Stimulated activated CD4-positive, alpha-beta T cell treated with anti-CD3 and anti-CD28 coated beads, Interleukin-1b, Interleukin-23, amount 100 ng/mL, for 24 hours (primary cell): Measurements from ENCODE around the gene SLC23A3.
A peak's percentile ranks its signal among the peaks of the same experiment; 100 is the strongest.

ENCODE experiments used
- DNase-seq, 4 experiments: peaks; one replicate each; pipeline ENCODE4 v3.0.0-alpha.2; 2020; ENCODE audit warnings: low read depth in 4 of 4, low spot score in 1 of 4

Gene SLC23A3

DNA sequence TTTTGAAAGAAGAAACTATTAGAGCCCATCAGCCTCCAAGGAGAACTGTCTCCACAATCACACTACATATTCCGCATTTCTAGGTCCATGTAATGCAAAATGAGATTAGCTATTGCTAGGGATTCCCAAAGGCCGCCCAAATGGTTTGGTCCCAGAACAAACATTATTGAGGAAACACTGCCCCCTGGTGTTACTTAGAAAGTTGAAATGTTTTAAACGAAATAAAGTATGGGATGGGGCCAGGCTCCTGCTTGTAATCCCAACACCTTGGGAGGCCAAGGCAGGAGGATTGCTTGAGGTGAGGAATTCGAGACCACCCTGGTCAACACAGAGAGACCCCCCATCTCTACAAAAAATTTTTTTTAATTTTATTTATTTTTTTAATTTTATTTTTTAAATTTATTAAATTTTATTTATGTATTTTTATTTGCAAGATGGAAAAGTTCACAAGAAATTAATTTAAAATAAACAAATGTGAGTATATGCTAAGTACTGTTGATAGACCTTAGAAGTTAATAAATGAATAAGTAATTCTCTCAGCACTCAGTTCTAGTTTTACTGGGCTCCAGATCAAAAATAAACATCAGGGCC is 14.7 kb downstream of the SLC23A3 start:
- no peak for DNase-seq

DNA sequence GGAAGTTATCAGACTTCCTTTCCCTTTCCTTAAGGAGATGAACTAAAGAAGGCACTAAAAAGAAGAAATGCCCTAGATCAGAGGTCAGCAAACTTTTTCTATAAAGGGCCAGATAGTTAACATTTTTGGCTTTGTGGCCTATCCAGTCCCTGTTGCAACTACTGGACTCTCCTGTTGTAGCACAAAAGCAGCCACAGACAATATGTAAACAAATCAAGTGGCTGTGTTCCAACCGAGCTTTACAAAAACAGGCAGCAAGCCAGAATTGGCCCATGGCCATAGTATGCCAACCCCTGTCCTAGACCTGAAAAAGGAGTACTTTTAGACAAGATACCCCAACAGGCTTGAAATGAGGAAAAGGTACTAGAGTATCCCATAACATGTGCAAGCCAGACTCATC is 20.2 kb downstream of the SLC23A3 start:
- no peak for DNase-seq

DNA sequence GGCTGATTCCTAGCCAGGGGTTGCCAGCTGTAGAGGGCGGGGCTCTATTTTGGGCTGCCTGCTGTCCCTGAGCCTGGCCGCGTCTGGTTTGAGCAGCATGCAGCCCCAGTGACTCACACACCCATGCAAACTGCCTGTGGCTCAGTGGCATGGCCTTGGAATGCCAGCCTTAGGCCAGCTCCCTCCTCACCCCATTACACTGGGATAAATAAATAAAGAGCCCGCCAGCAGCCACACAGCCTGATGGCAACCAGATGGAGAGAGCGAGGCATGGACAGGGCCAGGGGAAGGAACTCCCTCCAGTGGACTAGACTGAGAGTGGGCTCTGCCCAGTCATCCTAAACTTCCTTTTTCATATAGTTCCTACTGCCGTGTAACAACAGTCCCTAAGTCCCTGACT is 27.5 kb downstream of the SLC23A3 start:
- DNase-seq: no peak

DNA sequence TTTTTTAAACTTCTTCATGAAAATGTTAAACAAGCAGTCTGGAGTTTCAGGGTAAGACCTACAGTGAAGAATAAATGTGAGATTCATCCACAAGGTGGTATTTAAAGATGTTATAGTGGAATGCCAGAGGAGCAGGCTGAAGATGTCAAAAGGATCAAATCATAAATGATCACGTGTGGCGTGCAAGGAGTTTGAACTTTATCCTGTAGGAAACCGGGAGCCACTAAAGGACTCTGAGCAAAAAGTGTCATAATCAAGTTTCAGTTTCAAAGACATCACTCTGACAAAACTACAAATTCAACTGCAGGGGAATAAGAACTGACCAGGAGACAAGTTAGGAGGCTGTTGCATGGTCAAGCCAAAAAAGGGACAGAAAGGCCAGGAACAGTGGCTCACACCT is 29.1 kb downstream of the SLC23A3 start:
- DNase-seq: no peak

DNA sequence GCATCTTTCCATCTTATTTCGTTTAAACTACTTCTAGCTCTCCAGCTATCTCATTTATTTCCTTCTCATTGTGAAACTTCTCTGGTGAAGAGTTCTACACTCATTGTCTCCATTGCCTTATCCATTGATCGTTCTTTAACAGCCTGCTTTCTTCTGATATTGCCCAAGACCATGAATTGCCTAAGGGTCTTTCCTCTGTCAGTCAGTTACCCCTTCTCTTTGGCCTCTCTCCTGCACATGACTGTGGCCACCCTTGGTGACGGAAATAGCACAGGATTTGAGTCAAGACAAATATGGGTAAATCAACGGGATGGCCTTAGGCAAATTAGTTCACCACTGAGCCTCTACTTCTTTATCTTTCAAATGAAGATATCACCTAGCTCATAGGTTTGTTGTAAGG is 35.9 kb downstream of the SLC23A3 start:
- DNase-seq: no peak

DNA sequence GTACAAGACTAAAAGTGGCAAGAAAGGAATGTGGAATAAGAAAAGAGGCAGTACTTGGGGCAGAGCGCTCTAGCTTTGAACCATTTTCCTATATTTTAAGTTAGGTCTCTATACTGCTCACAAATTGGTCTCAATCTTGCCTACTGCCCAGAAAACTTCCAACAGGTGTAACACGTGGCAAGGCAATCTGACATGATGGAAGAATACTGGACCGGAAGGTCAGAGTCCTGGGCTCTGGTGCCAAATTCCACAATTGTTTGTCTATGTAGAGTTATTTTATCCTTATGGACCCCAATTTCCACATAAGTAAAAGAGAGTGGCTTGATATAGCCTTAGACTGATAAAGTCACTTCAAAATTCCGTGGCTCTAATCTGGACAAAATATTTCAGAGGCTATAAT is 38.1 kb downstream of the SLC23A3 start:
- no peak for DNase-seq

DNA sequence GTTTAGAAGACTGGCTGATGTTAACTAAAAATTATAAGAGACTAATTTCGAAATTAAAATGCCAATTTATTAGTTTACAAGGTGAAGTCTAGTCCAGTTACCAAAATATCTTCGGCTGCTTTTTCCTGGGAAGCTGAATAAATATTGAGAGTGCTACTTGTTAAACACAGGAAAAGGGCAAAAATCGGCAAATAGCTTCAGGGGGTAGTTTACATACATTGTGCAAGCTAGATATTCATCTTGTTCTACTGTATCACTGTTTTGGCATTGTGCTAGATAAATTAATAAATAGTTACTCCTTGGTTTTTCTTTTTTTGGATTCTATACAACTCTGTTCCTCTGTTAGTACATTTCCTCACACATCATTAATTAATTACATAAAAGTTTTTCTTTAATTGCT is 38.5 kb downstream of the SLC23A3 start:
- no peak for DNase-seq

DNA sequence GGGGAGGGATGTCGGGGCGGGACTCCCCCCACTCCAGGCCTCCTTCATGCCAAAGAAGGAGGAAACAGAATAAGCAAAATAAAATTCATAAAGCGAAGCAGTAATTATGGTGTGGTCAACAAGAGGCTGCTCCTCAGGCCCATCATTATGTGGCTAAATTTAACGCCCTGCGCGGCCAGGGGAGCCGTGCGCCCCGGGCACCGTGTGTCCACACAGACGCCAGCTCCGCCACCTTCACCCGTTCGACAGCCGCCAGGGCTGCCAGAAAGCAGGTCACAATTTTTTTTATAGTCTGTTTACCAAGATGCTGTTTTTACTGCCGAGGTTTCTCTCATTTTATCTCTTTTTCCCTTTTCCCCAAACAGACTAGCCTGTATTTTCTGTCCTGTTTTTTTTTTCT is 40.2 kb downstream of the SLC23A3 start:
- no peak for DNase-seq

DNA sequence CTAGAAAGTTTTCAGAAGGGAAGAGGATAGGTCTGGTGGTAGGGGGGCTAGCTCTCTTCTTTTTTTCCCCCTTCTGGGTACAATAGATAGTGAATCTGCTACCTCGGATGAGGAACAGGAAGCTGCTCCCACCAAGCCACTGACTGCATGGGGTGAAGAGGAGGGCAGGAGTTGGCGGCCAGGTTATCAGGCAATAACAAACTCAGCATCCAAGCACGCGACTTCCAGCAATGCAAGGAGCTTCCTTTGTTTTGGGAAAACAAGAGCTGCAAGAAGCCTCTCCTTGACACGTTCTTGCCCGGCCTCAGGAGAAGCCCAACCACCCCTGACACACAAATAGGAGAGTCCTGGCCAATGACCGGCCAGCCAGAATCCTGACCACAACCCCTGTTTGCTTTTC is 41.4 kb downstream of the SLC23A3 start:
- no peak for DNase-seq

DNA sequence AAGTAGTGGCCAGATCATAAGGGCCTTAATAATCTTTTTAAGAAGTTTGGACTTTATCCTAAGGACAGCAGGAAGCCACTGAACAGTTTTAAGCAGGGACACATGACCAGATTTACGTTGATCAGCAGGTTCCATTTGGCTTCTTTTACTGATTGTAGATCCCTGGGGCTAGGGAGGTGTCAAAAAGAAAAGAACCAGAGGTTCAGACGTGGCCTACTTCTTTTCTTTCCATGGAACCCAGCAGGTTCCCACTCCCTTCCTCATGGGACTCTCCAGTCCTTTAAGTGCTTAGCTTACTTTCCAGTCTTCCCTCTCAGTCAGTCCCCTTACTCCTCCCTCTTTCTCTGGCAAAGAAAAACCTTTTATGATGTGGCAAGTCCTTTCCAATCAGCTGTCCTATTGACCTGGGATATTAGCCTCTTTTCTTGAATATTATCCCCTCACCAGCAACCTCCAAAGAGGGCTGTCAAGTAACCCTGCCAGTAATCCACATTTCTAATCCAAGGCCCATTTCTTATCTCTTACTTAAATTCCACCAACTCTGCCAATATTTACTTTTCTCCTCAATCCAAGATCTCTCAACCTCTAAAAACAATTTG is 42.7 kb downstream of the SLC23A3 start:
- DNase-seq: no peak

DNA sequence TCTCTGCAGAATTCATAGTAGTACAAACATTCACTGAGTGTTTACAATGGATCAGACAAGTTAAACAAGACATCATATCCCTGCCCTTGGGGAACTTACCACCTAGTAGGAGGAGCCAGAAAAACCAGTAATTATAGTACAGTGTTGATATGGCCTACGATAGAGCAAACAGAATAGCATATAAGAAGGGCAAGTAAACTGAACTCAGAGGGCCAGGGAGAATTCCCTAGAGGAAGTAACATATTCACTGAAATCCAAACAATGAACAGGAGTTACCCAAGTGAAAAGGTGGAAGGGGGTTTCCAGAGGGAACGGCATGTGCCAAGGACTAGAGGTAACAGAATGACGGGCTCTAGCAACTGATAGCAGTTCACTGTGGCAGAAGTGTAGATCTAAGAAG is 43.3 kb downstream of the SLC23A3 start:
- no peak for DNase-seq

DNA sequence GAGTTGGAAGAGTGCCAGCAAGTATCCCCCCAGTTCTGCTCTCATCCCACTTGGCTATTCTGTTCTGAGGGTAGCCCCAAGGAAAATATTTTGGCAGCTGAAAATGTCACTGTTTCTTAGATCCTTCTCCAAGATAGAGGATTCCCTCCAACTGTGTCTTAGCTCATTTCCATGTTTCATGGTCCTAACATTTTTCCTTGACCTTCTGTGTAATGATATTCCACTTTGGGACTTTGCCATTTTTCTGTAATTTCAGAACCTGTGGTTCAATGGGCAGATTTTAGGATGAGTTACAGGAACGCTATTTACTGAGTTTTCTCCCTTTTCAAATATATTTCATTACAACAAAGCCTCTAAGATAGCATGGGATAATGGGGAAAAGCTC is 44.0 kb downstream of the SLC23A3 start:
- DNase-seq: no peak

DNA sequence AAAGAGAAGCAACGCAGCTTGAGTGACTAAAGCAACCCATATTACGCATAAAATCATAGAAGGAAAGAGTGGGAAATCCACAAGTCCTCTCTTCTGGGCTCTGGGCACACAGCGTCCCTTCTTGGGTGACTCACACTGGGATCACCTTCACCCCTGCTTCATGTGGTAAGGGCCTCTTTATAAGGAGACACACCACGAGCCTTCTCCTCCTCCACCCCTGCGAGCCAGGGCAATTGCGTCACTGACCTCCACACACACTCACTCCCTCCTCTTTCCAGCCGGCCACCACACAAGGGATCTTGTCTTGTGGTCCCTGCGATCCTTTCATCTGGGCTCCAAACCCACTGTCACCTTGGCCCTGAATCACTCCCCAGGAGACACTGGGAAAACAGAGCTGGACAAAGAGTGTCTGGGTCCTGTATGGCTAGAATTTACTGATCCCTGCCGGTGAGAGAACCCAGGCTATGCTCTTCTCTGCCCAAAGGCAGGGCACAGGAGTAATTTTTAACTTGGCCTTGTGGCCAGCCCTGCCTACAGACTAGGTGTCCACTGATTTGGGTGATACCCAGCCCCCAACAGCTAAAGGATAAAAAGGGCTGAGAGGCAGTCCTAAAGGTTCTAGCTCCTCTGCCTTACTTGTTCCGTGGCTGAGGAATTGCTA is 44.5 kb downstream of the SLC23A3 start:
- DNase-seq: no peak

DNA sequence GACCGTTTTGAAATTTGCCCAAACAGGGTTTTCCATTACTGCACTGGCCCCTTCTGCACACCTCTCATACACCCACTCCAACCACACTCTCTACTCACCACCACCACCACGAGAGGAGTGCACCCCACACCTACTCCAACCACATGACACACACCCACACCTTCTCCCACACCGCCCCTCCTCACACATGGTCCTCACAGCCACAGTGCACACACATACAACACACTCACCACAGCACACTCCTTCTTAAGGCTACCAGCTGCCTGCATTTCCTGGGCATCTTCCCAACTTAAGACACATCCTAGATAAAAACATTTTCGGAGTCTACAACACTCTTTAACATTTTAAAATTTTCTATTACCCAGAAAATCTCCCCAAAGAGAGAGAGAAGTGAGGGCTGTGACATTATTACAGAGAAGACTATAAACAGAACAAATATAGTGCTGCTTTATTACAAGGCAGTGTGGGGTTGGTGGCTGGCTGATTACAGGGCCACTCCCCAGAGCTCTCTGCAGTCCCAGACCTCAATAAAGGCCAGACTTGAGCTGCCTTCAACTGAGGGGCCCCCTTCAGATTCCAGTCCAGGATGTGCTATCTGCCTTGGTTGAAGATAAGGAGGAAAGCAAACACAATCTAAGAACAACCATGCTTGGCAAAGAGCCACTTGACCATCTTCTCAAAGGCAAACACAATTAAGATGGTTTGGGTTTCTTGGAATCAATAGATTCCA is 45.3 kb downstream of the SLC23A3 start:
- DNase-seq: no peak

DNA sequence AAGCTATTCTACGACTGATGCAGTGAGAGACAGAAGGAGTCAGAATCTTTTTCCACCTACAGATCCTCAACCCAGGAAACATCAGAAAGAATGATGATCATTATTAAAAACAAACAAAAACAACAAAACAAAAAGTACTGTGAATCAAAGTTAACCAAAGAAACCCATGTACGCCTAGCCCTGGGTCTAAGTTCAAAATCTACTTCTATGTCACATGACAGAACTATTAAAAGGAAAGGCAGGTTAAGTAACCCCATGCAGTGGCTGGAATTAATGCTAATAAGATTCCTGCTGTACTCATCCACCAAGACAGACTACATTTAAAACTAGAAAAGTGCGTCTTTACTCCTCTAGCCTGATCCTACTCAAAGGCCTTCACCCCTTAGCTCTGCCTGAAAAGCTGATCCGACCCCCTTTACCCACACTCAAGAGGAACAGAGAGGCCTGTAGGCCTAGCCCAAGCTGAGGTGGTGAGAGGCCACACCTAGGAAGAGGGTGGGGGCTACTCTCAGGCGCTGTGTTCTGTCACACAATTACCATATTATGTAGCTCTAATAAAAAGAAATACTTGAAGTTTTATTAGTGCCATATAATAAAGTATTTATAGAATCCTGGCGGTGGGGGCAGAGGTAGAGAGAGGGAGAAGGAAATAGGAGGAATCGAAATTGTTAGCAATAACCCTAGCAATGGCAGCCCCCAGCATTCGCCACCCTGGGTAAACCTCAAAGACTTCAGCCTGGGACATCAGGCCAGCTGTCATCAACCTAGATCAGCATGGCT is 46.3 kb downstream of the SLC23A3 start:
- DNase-seq: no peak

DNA sequence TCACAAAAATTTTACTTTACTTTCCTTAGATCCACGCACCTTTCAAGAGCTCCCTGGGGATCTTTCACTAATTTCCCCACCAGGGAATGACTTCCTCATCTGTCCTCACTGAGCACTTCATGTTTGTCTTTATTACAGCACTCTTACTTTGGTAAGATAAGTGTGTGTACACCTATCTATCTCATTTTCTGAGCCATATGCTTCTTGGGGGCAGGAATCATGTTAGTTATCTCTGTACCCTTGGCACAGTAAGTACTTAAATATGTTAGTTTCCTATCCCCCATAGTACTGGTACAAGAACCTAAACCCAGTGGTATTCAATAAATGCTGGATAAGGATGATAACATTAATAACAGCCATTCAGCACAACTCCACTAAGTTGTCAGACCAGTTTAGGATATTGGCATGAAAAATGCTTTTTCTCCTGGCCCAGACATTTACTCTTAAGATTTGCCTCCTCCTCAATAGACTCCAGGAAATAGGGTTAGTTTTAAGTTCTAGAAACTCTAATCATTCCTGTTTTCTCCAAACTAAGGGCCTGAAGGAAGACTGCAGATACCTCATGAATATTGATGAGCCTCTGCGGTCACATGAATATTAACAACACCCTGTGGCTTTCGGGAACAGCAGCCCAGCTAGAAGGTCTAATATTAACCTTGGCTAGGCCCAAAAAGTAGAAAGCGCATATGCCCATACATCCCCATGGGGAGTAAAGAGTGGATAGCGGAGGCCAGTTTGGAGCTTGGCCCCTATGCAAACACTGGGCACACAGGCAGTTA is 47.4 kb downstream of the SLC23A3 start:
- DNase-seq: no peak

DNA sequence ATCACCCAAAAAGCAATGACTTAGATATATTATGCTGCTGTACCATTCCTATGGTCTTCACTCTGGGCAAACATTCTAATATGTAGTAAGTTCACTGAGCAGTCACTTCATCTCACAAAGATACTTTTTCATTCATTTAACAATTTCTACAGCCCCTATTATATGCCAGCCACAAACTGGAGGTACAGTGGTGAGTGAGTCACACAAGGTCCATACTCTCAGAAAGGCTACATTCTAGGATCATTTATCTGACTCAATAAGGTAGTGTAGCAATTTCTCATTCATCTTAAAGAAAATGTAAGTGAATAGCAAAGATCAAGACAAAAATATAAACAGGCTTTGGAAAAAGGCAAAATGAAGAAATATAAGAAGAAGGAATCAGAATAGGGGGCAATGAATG is 49.7 kb downstream of the SLC23A3 start:
- no peak for DNase-seq

DNA sequence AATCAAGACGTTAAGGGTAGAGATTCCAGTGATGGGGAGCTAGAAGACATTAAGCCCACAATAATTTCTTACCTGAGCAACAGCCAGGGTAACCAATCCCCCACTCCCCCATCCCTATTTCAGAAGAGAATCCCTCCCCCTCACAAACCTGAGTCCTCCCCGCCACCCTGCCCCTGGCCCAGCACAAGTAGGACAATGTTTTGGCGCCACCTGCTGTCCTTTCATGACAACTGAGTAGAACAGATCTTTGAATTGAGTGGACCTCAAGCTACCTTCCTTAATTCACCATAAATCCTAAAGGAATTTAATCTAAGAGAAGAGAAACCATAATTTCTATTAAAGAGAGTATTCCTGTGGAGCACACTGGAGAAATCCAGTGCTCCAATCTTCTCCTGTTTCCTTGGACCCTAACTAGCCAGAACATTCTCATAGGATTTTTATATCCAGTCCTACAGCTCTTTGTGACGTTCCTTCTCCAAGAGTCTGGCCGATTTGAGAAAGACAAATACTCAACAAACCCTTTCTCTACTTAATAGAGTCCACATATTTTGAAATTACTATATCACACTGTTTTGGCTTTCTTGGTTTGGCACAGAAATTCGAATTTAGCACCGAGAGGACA is 50.3 kb downstream of the SLC23A3 start:
- peak; percentile 39 to 41 (median 40) for DNase-seq

DNA sequence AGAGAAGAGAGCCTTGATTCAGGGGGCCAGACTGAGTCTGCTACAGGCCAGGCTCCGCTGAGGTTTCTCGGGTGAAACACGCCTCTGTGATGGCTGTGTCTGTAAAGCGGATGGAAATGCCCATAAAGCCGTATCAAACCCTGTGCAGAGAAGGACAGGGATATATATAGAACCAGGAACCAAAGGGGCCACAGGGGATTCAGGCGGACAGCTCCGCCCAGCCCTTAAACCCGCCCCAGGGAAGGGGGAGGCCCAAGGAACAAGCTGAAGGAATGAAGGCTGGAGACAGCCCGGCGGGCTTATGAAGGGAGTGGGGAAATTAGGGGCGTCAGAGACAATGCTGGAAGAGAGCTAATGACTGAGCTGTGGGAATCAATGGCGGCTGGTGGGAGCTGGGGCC is 51.3 kb downstream of the SLC23A3 start:
- DNase-seq: no peak
